Measurements from ENCODE around the gene ATP2A2.

ATP2A2 gene

GRCh38 chr12:110262442-110263388 lies 18.3 kb upstream of the ATP2A2 start:
- no peak for DNase-seq (ENCODE audit: low read depth in 2 of 2)

- no peak for DNase-seq (ENCODE audit: low read depth in 2 of 2)
Measured at GRCh38 chr12:110266381-110266960, 14.6 kb upstream of the ATP2A2 start.

GRCh38 chr12:110266980-110267620 lies 13.9 kb upstream of the ATP2A2 start:
- DNase-seq (ENCODE audit: low read depth in 2 of 2), result no peak

- no peak for DNase-seq (ENCODE audit: low read depth in 2 of 2)
Measured at GRCh38 chr12:110269622-110270124, 11.4 kb upstream of the ATP2A2 start.

- no peak for DNase-seq (ENCODE audit: low read depth in 2 of 2)
Measured at GRCh38 chr12:110270125-110270962, 10.7 kb upstream of the ATP2A2 start.

GRCh38 chr12:110271015-110271414 lies 10.0 kb upstream of the ATP2A2 start:
- no peak for DNase-seq (ENCODE audit: low read depth in 2 of 2)

GRCh38 chr12:110277530-110278254 lies 3.4 kb upstream of the ATP2A2 start:
- no peak for DNase-seq (ENCODE audit: low read depth in 2 of 2)

- DNase-seq (ENCODE audit: low read depth in 2 of 2), result no peak
Measured at GRCh38 chr12:110278255-110278536, 2.9 kb upstream of the ATP2A2 start.

GRCh38 chr12:110279566-110280375 lies 1.3 kb upstream of the ATP2A2 start:
- DNase-seq (ENCODE audit: low read depth in 2 of 2), result no peak

- DNase-seq (ENCODE audit: low read depth in 2 of 2), result peak; percentile 30 to 32
Measured at GRCh38 chr12:110280392-110280778, 662 bp upstream of the ATP2A2 start.

GRCh38 chr12:110281549-110282299 lies 677 bp downstream of the ATP2A2 start:
- peak; percentile 13 to 18 for DNase-seq (ENCODE audit: low read depth in 2 of 2)

- no peak for DNase-seq (ENCODE audit: low read depth in 2 of 2)
Measured at GRCh38 chr12:110282300-110282860, 1.3 kb downstream of the ATP2A2 start.

- DNase-seq (ENCODE audit: low read depth in 2 of 2), result no peak
Measured at GRCh38 chr12:110282956-110283817, 2.1 kb downstream of the ATP2A2 start.

- no peak for DNase-seq (ENCODE audit: low read depth in 2 of 2)
Measured at GRCh38 chr12:110284597-110284996, 3.5 kb downstream of the ATP2A2 start.

- no peak for DNase-seq (ENCODE audit: low read depth in 2 of 2)
Measured at GRCh38 chr12:110286623-110287022, 5.6 kb downstream of the ATP2A2 start.

- no peak for DNase-seq (ENCODE audit: low read depth in 2 of 2)
Measured at GRCh38 chr12:110287986-110288385, 6.9 kb downstream of the ATP2A2 start.

- DNase-seq (ENCODE audit: low read depth in 2 of 2), result no peak
Measured at GRCh38 chr12:110289044-110289710, 8.1 kb downstream of the ATP2A2 start.

GRCh38 chr12:110289711-110290078 lies 8.6 kb downstream of the ATP2A2 start:
- DNase-seq (ENCODE audit: low read depth in 2 of 2), result no peak
